A673 (cell line): ENCODE measurements around the gene CDON. TPM values are rescaled to one million over a fixed set of nuclear protein-coding genes. Genes with fewer than 3 reads are reported as not detected.

Experiments used
- BruUV-seq: library from RNA; stranded (reverse); fragments of 400-500 nt; replicated peaks from 2 replicates; lab custom pipeline; 2021; lab: Mats Ljungman, UMichigan
- CTCF ChIA-PET: fragments of 300-600 bp; sonication (Branson Sonifier 250); formaldehyde crosslinking; loops from one replicate; lab custom pipeline; 2022; ENCODE audit warnings: antibody characterized with exemption; lab: Charles Lee
- POLR2A ChIA-PET: fragments of 300-600 bp; sonication (Branson Sonifier 250); formaldehyde crosslinking; loops from one replicate; lab custom pipeline; 2022; ENCODE audit warnings: antibody characterized with exemption; ENCODE audit not compliant: low non-redundant PET; lab: Charles Lee
- DNase-seq: peaks from one replicate; pipeline ENCODE4 v3.0.0-alpha.2; 2015; ENCODE audit warnings: low spot score
- H3K27ac ChIP-seq: fragments of 200-600 bp; sonication (generic); 2 replicates; pipeline ENCODE4 v1.5.1; 2016; ENCODE audit warnings: mixed run types, low read depth, mild to moderate bottlenecking, mixed read lengths, antibody characterized with exemption, low read length; ENCODE audit not compliant: poor library complexity, severe bottlenecking
- H3K27me3 ChIP-seq: fragments of 200-600 bp; sonication (generic); replicated peaks from 2 replicates; pipeline ENCODE4 v1.6.1; 2017; ENCODE audit warnings: mixed run types, low read depth, mild to moderate bottlenecking, mixed read lengths, antibody characterized with exemption, low read length; ENCODE audit not compliant: insufficient read depth, poor library complexity
- H3K36me3 ChIP-seq: fragments of 200-600 bp; sonication (generic); 2 replicates; pipeline ENCODE4 v1.6.1; 2016; ENCODE audit warnings: mixed run types, mild to moderate bottlenecking, mixed read lengths, antibody characterized with exemption, low read length; ENCODE audit not compliant: insufficient read depth, poor library complexity, severe bottlenecking
- H3K4me1 ChIP-seq: fragments of 200-600 bp; sonication (generic); 2 replicates; pipeline ENCODE4 v1.6.1; 2017; ENCODE audit warnings: mixed run types, mild to moderate bottlenecking, mixed read lengths, antibody characterized with exemption, low read length; ENCODE audit not compliant: insufficient read depth, poor library complexity, severe bottlenecking
- H3K4me3 ChIP-seq: fragments of 200-600 bp; sonication (generic); 2 replicates; pipeline ENCODE4 v1.5.1; 2016; ENCODE audit warnings: low read depth, mixed run types, mild to moderate bottlenecking, mixed read lengths, low read length; ENCODE audit not compliant: poor library complexity, severe bottlenecking
- H3K9me3 ChIP-seq: fragments of 200-600 bp; sonication (generic); 2 replicates; pipeline ENCODE4 v1.6.1; 2016; ENCODE audit warnings: mixed run types, low read depth, mild to moderate bottlenecking, mixed read lengths, antibody characterized with exemption, low read length; ENCODE audit not compliant: poor library complexity, severe bottlenecking
- CTCF ChIP-seq: fragments of 300-800, 200-600 bp; sonication (generic); conservative IDR thresholded peaks from 2 replicates; pipeline ENCODE4 v1.5.1; 2017; ENCODE audit warnings: low read depth, mild to moderate bottlenecking, antibody characterized with exemption, low read length, moderate library complexity, mixed read lengths
- EZH2 ChIP-seq: fragments of 200-600 bp; sonication (generic); IDR thresholded peaks from 2 replicates; pipeline ENCODE4 v1.6.1; 2017; ENCODE audit warnings: borderline replicate concordance, low read depth, mild to moderate bottlenecking, mixed read lengths, antibody characterized with exemption, low read length; ENCODE audit not compliant: poor library complexity, severe bottlenecking
- intact Hi-C: fragments of 100-400 bp; cut with micrococcal nuclease; formaldehyde crosslinking; loops from one replicate; pipeline ENCODE4 v1.10.0; 2022; ENCODE audit not compliant: unreplicated experiment
- total RNA-seq: library from RNA; stranded (reverse); gene quantifications from 2 replicates; pipeline ENCODE4 v1.2.3, GENCODE V29; 2021

Gene CDON
- total RNA-seq, 1 experiment from 2014 or later = 25.3 TPM

- Histone ChIP-seq H3K27me3 (no peaks in the 10 kb centered on the region), H3K36me3 (no peaks in the 10 kb centered on the region), H3K9me3 (no peaks in the 10 kb centered on the region), H3K4me1 (peaks cover 19% of the 10 kb centered on the region), H3K27ac (no peak overlapping the region), H3K4me3 (no peak overlapping the region)
- POLR2A ChIA-PET = interaction anchor here (0.6 kb wide), 1 partner anchor 48 kb away, joined by 4 read pairs; no protein-coding TSS in a partner anchor
- no peak for DNase-seq
- TF ChIP-seq CTCF (no peak), EZH2 (no peak)
- no TSS peak for BruUV-seq
- CTCF ChIA-PET = no interaction called here
- intact Hi-C loops = no loop called here
Observed at GRCh38 chr11:126105022-126105747, 42.5 kb upstream of the CDON start.

GRCh38 chr11:126104420-126104819 is 41.8 kb upstream of the CDON start:
- ChIA-PET CTCF (interaction anchor here (1.1 kb wide), 1 partner anchor 89 kb away, joined by 3 read pairs; no protein-coding TSS in a partner anchor), POLR2A (no interaction called here)
- BruUV-seq = no TSS peak
- Histone ChIP-seq H3K9me3 (no peaks in the 10 kb centered on the region), H3K27ac (no peak overlapping the region), H3K36me3 (no peaks in the 10 kb centered on the region), H3K4me1 (peaks cover 19% of the 10 kb centered on the region), H3K4me3 (no peak overlapping the region), H3K27me3 (no peaks in the 10 kb centered on the region)
- intact Hi-C loops = no loop called here
- peak; percentile 74 for DNase-seq
- no peak for TF ChIP-seq CTCF
- no peak for TF ChIP-seq EZH2

GRCh38 chr11:126103150-126103549 is 40.5 kb upstream of the CDON start:
- H3K4me3 ChIP-seq = no peak overlapping the region
- POLR2A ChIA-PET = no interaction called here
- BruUV-seq = no TSS peak
- H3K4me1 ChIP-seq = peaks cover 19% of the 10 kb centered on the region
- no peaks in the 10 kb centered on the region for H3K9me3 ChIP-seq
- no peak for DNase-seq
- intact Hi-C loops = no loop called here
- CTCF ChIA-PET = no interaction called here
- no peak overlapping the region for H3K27ac ChIP-seq
- H3K27me3 ChIP-seq = no peaks in the 10 kb centered on the region
- TF ChIP-seq EZH2 (no peak), CTCF (no peak)
- H3K36me3 ChIP-seq = no peaks in the 10 kb centered on the region
